Endodermal cell (in vitro differentiated cells): Measurements from ENCODE around the gene SLC4A5. TPM values are rescaled to one million over a fixed set of nuclear protein-coding genes. Genes with fewer than 3 reads are reported as not detected.

Experiments used
- DNase-seq: peaks from one replicate; pipeline ENCODE4 v3.0.0-alpha.2; 2017
- H3K27ac ChIP-seq: 2 replicates; pipeline ENCODE4 v1.5.1; 2013; ENCODE audit warnings: mild to moderate bottlenecking, low read depth, low read length, moderate library complexity
- H3K27me3 ChIP-seq: 2 replicates; pipeline ENCODE4 v1.6.1; 2013; ENCODE audit warnings: mild to moderate bottlenecking, low read length, moderate library complexity; ENCODE audit not compliant: insufficient read depth, control insufficient read depth, poor library complexity, severe bottlenecking
- H3K36me3 ChIP-seq: 2 replicates; pipeline ENCODE4 v1.7.0; 2013; ENCODE audit warnings: mild to moderate bottlenecking, low read length, moderate library complexity; ENCODE audit not compliant: control insufficient read depth, insufficient read depth
- H3K4me1 ChIP-seq: one replicate; pipeline ENCODE4 v1.7.0; 2013; ENCODE audit warnings: low read length; ENCODE audit not compliant: control insufficient read depth, insufficient read depth
- H3K4me3 ChIP-seq: 2 replicates; pipeline ENCODE4 v1.5.1; 2013; ENCODE audit warnings: mild to moderate bottlenecking, low read length, moderate library complexity
- H3K9ac ChIP-seq: 2 replicates; pipeline ENCODE4 v1.6.1; 2013; ENCODE audit warnings: mild to moderate bottlenecking, low read length, moderate library complexity; ENCODE audit not compliant: poor library complexity, severe bottlenecking; ENCODE audit errors: extremely low read depth
- H3K9me3 ChIP-seq: 2 replicates; pipeline ENCODE4 v1.6.1; 2013; ENCODE audit warnings: mild to moderate bottlenecking, low read length, moderate library complexity; ENCODE audit not compliant: control insufficient read depth
- H3K27ac Mint-ChIP-seq: 2 replicates; pipeline ENCODE4 v1.8.0; 2020; ENCODE audit warnings: mixed read lengths
- H3K27me3 Mint-ChIP-seq: 2 replicates; pipeline ENCODE4 v1.8.0; 2021; ENCODE audit warnings: mild to moderate bottlenecking, mixed read lengths; ENCODE audit not compliant: insufficient read depth
- H3K36me3 Mint-ChIP-seq: 2 replicates; pipeline ENCODE4 v1.8.0; 2020; ENCODE audit warnings: low read depth, mixed read lengths
- H3K4me1 Mint-ChIP-seq: 2 replicates; pipeline ENCODE4 v1.8.0; 2020; ENCODE audit warnings: mixed read lengths
- H3K4me3 Mint-ChIP-seq: 2 replicates; pipeline ENCODE4 v1.8.0; 2020; ENCODE audit warnings: mild to moderate bottlenecking, moderate library complexity, mixed read lengths
- H3K9me3 Mint-ChIP-seq: 2 replicates; pipeline ENCODE4 v1.8.0; 2020; ENCODE audit warnings: mild to moderate bottlenecking, mixed read lengths
- CTCF ChIP-seq: fragments of 200-600 bp; sonication (generic); conservative IDR thresholded peaks from 2 replicates; pipeline ENCODE4 v1.5.0; 2021; ENCODE audit warnings: antibody characterized with exemption, mild to moderate bottlenecking
- whole genome bisulfite sequencing, 2 experiments: methylation state at CpG; one replicate each; pipeline versions ENCODE4 v1.1.5 to v1.1.7; 2013; ENCODE audit warnings: missing lambda C conversion rate in 2 of 2, mixed read lengths in 1 of 2; ENCODE audit not compliant: insufficient coverage in 1 of 2, insufficient read length in 1 of 2; 5-methylcytosine and 5-hydroxymethylcytosine counted together
- total RNA-seq, 2 donors: library from RNA; stranded (reverse); fragmentation: NEBNext Ultra II Directional in 1 of 2; extraction: Animal tissue kit (Norgen Biotek cat#: 25700) in 1 of 2; gene quantifications; 2 replicates in 1 of 2; 3 replicates in 1 of 2; pipeline ENCODE4 v1.2.1, GENCODE V29; 2021

The SLC4A5 gene
- total RNA-seq, 2 donors from 2014 or later = 2.5 to 3.7 TPM

- Histone ChIP-seq H3K9ac (no peak overlapping the region), H3K4me3 (no peak overlapping the region), H3K4me1 (no peaks in the 10 kb centered on the region), H3K27ac (no peak overlapping the region), H3K27me3 (no peaks in the 10 kb centered on the region), H3K9me3 (peaks cover 5% of the 10 kb centered on the region), H3K36me3 (no peaks in the 10 kb centered on the region)
- Mint-ChIP-seq H3K9me3 (no peaks in the 10 kb centered on the region), H3K36me3 (no peaks in the 10 kb centered on the region), H3K4me3 (no peak overlapping the region), H3K27ac (no peak overlapping the region), H3K4me1 (peaks cover 6% of the 10 kb centered on the region), H3K27me3 (peaks cover 7% of the 10 kb centered on the region)
- no peak for DNase-seq
- no peak for TF ChIP-seq CTCF
- 90 to 95% methylated on average over 4 to 7 of the region's 7 CpGs for WGBS, 2 experiments
Measured at GRCh38 chr2:74304332-74305148, 38.7 kb downstream of the SLC4A5 start.

GRCh38 chr2:74302865-74303264 is 40.4 kb downstream of the SLC4A5 start:
- no peak for TF ChIP-seq CTCF
- H3K27ac ChIP-seq = no peak overlapping the region
- Mint-ChIP-seq H3K36me3 (no peaks in the 10 kb centered on the region), H3K4me1 (peaks cover 6% of the 10 kb centered on the region), H3K27ac (no peak overlapping the region), H3K27me3 (peaks cover 7% of the 10 kb centered on the region), H3K4me3 (no peak overlapping the region), H3K9me3 (peaks cover 14% of the 10 kb centered on the region)
- no peak for DNase-seq
- H3K9ac ChIP-seq = no peak overlapping the region
- no peak overlapping the region for H3K4me3 ChIP-seq
- H3K4me1 ChIP-seq = no peaks in the 10 kb centered on the region
- no peaks in the 10 kb centered on the region for H3K36me3 ChIP-seq
- H3K9me3 ChIP-seq = peaks cover 22% of the 10 kb centered on the region
- no peaks in the 10 kb centered on the region for H3K27me3 ChIP-seq
- 100% methylated on average over 1 of the region's 2 CpGs; no CpG with 5 or more reads in 1 of the 2 experiments for WGBS, 2 experiments

DNA sequence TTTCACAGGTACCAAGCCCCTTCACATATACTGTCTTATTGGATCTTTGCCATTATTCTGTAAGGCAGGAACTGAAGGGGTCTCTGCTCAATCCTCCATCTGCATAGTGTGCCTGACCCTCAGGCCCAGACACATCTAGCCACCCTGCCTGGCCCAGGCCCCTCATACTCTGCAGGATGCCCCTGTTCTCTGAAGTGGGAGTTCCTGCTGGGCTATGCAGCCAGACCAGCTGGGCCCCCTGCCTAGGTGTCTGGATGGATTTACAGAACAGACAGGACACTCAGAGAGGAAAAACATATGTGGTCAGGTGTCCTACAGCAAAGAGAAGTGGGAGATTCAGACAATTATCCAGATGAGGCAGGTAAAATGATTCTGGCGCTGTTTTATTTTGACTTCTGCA is 42.0 kb downstream of the SLC4A5 start:
- H3K9ac ChIP-seq = no peak overlapping the region
- peaks cover 14% of the 10 kb centered on the region for H3K9me3 Mint-ChIP-seq
- no peak overlapping the region for H3K4me3 Mint-ChIP-seq
- no peaks in the 10 kb centered on the region for H3K36me3 Mint-ChIP-seq
- DNase-seq = no peak
- peaks cover 22% of the 10 kb centered on the region for H3K9me3 ChIP-seq
- TF ChIP-seq CTCF = no peak
- peaks cover 6% of the 10 kb centered on the region for H3K4me1 Mint-ChIP-seq
- no peak overlapping the region for H3K4me3 ChIP-seq
- WGBS, 2 experiments = 91 to 100% methylated on average over 1 of the region's 1 CpG
- H3K36me3 ChIP-seq = no peaks in the 10 kb centered on the region
- H3K27me3 Mint-ChIP-seq = peaks cover 6% of the 10 kb centered on the region
- no peak overlapping the region for H3K27ac Mint-ChIP-seq
- H3K4me1 ChIP-seq = no peaks in the 10 kb centered on the region
- no peaks in the 10 kb centered on the region for H3K27me3 ChIP-seq
- no peak overlapping the region for H3K27ac ChIP-seq
